Gastrocnemius medialis (tissue), 4 donors: ENCODE measurements around the gene DIP2A. TPM values are rescaled to one million over a fixed set of nuclear protein-coding genes. Genes with fewer than 3 reads are reported as not detected.

Source experiments
- ATAC-seq, 2 donors: fragments of 150-250 bp; one replicate each; pipeline ENCODE4 v1.9.1; 2016
- DNase-seq, 2 donors: peaks; one replicate each; pipeline ENCODE4 v3.0.0-alpha.2; 2019
- H3K27ac ChIP-seq, 4 donors: fragments of 200-600 bp; sonication (generic); 1 replicate in 1 of 4; 2 replicates in 3 of 4; pipeline ENCODE4 v1.5.1; 2016 to 2018; ENCODE audit warnings: mild to moderate bottlenecking in 2 of 4, moderate library complexity in 1 of 4
- H3K27me3 ChIP-seq, 3 donors: fragments of 200-600 bp; sonication (generic) in 2 of 3; 1 replicate in 1 of 3; 2 replicates in 2 of 3; pipeline versions ENCODE4 v1.5.1 to v1.6.0; 2016 to 2019; ENCODE audit warnings: mild to moderate bottlenecking in 1 of 3, moderate library complexity in 1 of 3
- H3K36me3 ChIP-seq, 2 donors: fragments of 200-600 bp; sonication (generic) in 1 of 2; one replicate each; pipeline ENCODE4 v1.5.1; 2017 to 2018
- H3K4me1 ChIP-seq, 2 donors: fragments of 200-600 bp; sonication (generic) in 1 of 2; one replicate each; pipeline ENCODE4 v1.5.1; 2016 to 2017; ENCODE audit warnings: mild to moderate bottlenecking in 2 of 2
- H3K4me3 ChIP-seq, 4 donors: fragments of 200-600 bp; sonication (generic) in 3 of 4; 1 replicate in 1 of 4; 2 replicates in 3 of 4; pipeline ENCODE4 v1.5.1; 2016 to 2019; ENCODE audit warnings: mild to moderate bottlenecking in 2 of 4
- H3K9me3 ChIP-seq, 3 donors: fragments of 200-600 bp; sonication (generic) in 2 of 3; 1 replicate in 1 of 3; 2 replicates in 2 of 3; pipeline ENCODE4 v1.5.1; 2016 to 2019
- CTCF ChIP-seq, 5 experiments: fragments of 450-650 bp in 3 of 5; fragments of 200-600 bp in 2 of 5; sonication (generic) in 2 of 5; IDR thresholded peaks in 4 of 5; conservative IDR thresholded peaks in 1 of 5; 1 replicate in 4 of 5; 2 replicates in 1 of 5; pipeline ENCODE4 v1.5.1; 2016 to 2019; ENCODE audit warnings: antibody characterized with exemption in 5 of 5, mild to moderate bottlenecking in 3 of 5, moderate library complexity in 3 of 5
- POLR2A ChIP-seq, 2 donors: fragments of 450-650 bp; IDR thresholded peaks; one replicate each; pipeline ENCODE4 v1.6.1; 2017; ENCODE audit warnings: antibody characterized with exemption in 2 of 2, mild to moderate bottlenecking in 2 of 2, moderate library complexity in 2 of 2
- in situ Hi-C, 4 donors: fragments of 200-750 bp; cut with MboI; loops; one replicate each; pipeline versions ENCODE4 v1.15.0 to v1.8.0; 2017; ENCODE audit warnings: low sequenced_read_pairs in 4 of 4
- intact Hi-C: fragments of 100-400 bp; cut with DNase I; formaldehyde crosslinking; loops from one replicate; pipeline ENCODE4 v1.15.1; 2023; ENCODE audit warnings: low total_unique reads
- total RNA-seq, 4 donors: library from RNA; depleted of rRNA; stranded (reverse); fragments of >200 nt; gene quantifications; one replicate each; pipeline versions ENCODE4 v1.1.0 to v1.2.3, GENCODE V29; 2016

The DIP2A gene
- total RNA-seq, 4 donors from 2014 or later: 6.3 to 15.5 (median 11.8) TPM

DNA sequence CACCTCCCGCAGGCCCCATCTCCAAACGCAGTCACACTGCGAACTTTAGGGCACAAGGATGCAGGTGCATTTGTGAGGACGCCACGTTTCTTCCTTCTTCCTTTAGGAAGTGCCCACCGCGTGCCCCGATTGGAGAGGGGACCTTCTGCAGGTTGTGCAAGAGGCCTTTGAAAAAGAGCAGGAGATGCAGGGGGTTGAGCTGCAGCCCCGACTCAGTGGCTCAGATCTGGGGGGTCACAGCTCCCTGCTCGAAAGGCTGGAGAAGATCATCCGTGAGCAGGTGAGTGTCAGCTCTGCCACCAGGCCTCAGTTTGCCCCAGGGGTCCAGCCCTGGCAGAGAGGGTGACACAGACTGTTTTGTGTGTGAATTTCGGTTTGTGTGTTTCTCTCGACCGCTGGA lies 31.2 kb upstream of the DIP2A start:
- Histone ChIP-seq H3K27me3 (no peaks in the 10 kb centered on the region), H3K9me3 (no peaks in the 10 kb centered on the region), H3K4me3 (no peak overlapping the region), H3K36me3 (peaks cover 15 to 95% of the 10 kb centered on the region in 2 donors), H3K27ac (peak overlapping the region in 2 of 4 donors; percentile 22 to 67), H3K4me1 (no peaks in the 10 kb centered on the region)
- in situ Hi-C loops (no loop called here), intact Hi-C loops (no loop called here)
- DNase-seq (no peak), ATAC-seq (no peak)
- TF ChIP-seq CTCF (IDR thresholded peaks at IDR 0.05 in 4 of 5, conservative IDR thresholded peaks at IDR 0.05 in 1 of 5) (no peak), POLR2A (IDR thresholded peaks at IDR 0.05) (no peak)

DNA sequence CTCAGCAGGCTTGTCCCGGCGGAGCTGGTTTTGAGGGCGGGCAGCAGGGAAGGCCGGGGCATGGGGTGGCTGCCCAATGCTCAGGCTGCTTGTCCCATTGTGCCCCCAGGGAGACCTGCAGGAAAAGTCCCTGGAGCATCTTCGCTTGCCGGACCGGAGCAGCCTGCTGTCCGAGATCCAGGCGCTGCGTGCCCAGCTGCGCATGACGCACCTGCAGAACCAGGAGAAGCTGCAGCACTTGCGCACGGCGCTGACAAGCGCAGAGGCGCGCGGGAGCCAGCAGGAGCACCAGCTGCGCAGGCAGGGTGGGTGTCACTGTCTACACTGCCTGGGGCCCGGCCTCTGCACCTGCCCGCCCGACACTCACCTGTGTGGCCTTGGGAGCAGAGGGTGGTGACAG lies 30.4 kb upstream of the DIP2A start:
- DNase-seq (no peak), ATAC-seq (no peak)
- Histone ChIP-seq H3K36me3 (peaks cover 15 to 95% of the 10 kb centered on the region in 2 donors), H3K27ac (peak overlapping the region in 1 of 4 donors; percentile 14), H3K4me1 (no peaks in the 10 kb centered on the region), H3K4me3 (no peak overlapping the region), H3K9me3 (no peaks in the 10 kb centered on the region), H3K27me3 (no peaks in the 10 kb centered on the region)
- no peak for TF ChIP-seq CTCF (IDR thresholded peaks at IDR 0.05 in 4 of 5, conservative IDR thresholded peaks at IDR 0.05 in 1 of 5)
- no peak for TF ChIP-seq POLR2A (IDR thresholded peaks at IDR 0.05)
- intact Hi-C loops: no loop called here
- in situ Hi-C loops: no loop called here

- intact Hi-C loops: no loop called here
- DNase-seq (no peak), ATAC-seq (no peak)
- in situ Hi-C loops: no loop called here
- H3K9me3 ChIP-seq: no peaks in the 10 kb centered on the region
- no peaks in the 10 kb centered on the region for H3K27me3 ChIP-seq
- H3K27ac ChIP-seq: peak overlapping the region in 1 of 4 donors; percentile 14
- no peak for TF ChIP-seq POLR2A (IDR thresholded peaks at IDR 0.05)
- TF ChIP-seq CTCF (IDR thresholded peaks at IDR 0.05 in 4 of 5, conservative IDR thresholded peaks at IDR 0.05 in 1 of 5): no peak
- H3K36me3 ChIP-seq: peaks cover 15 to 98% of the 10 kb centered on the region in 2 donors
- no peaks in the 10 kb centered on the region for H3K4me1 ChIP-seq
- H3K4me3 ChIP-seq: no peak overlapping the region
Measured at GRCh38 chr21:46428987-46429710, 29.5 kb upstream of the DIP2A start.

- Histone ChIP-seq H3K4me3 (no peak overlapping the region), H3K9me3 (no peaks in the 10 kb centered on the region), H3K27ac (no peak overlapping the region), H3K36me3 (peaks cover 15 to 98% of the 10 kb centered on the region in 2 donors), H3K4me1 (no peaks in the 10 kb centered on the region), H3K27me3 (no peaks in the 10 kb centered on the region)
- in situ Hi-C loops: no loop called here
- no peak for ATAC-seq
- intact Hi-C loops: no loop called here
- no peak for DNase-seq
- TF ChIP-seq POLR2A (IDR thresholded peaks at IDR 0.05) (no peak), CTCF (IDR thresholded peaks at IDR 0.05 in 4 of 5, conservative IDR thresholded peaks at IDR 0.05 in 1 of 5) (no peak)
Measured at GRCh38 chr21:46429754-46430681, 28.7 kb upstream of the DIP2A start.
